GM20431 (cell line): ENCODE results near the gene VWCE.
"Not testable (repeated sequence)": the region's sequence is repeated elsewhere in the genome, so short reads cannot be mapped to it uniquely, and the experiment has no call there.

Source experiments
- in situ Hi-C: fragments of 300-500 bp; cut with MseI, MboI; formaldehyde crosslinking; loops from one replicate; pipeline ENCODE4 v1.15.0; 2020; ENCODE audit warnings: low sequenced_read_pairs; ENCODE audit not compliant: unreplicated experiment

VWCE gene

DNA sequence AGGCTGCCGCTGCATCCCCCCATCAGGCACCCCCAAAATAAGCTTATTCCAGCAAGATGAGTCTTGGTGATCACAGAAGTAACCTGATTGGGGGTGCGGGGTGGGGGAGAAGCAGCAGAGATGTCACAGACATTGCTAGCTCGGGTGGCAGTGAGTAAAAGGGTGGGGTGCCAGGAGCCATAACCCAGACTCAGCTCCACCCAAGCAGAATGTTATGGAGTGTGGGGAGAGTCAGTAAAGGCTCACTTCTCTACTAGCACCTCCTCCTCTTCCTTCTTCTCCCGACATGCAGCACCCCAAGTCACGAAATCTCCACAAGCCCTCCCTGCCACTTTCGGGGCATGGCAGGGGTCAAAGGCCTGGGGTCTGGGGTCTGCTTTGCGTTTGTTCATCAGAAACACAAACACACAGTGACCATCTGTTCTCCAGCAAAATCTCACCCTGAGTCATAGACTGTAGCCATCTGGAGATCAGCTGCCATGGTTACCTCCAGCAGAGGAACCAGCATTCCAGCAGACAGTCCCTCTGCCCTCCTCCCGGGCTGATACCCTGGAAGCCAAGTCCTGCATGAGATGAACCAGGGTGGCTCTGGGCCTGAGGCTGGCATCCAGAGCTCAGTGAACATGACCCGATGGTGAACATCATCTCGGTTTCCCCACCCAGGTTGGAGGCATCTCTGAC is 68.5 kb downstream of the VWCE start:
- in situ Hi-C loops = not testable (repeated sequence)

GRCh38 chr11:61222692-61223091 is 72.4 kb downstream of the VWCE start:
- in situ Hi-C loops = not testable (repeated sequence)

DNA sequence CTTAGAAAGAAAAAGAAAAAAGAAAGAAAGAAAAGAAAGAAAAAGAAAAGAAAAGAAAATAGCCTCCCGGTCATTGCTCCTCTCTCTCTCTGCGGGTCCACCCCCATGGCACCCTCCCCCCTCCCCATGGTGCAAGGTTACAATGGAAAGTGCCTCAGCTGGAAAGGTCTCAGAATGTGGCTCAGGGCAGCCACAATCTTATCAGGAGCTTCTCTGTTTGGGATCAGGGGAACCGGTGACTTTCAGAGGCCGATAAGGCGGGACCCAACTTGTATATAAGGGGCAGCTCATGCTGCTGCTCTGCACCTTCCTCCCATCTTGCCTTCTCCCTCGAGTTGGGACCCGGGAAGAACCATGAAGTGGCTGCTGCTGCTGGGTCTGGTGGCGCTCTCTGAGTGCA is 73.1 kb downstream of the VWCE start, which contains the start of gene PGA4:
Gene PGA4 (plus strand): TSS at position 301 of the 400 bp plus-strand sequence. CDS start 54 bp downstream, at position 355.
- in situ Hi-C loops = not testable (repeated sequence)

DNA sequence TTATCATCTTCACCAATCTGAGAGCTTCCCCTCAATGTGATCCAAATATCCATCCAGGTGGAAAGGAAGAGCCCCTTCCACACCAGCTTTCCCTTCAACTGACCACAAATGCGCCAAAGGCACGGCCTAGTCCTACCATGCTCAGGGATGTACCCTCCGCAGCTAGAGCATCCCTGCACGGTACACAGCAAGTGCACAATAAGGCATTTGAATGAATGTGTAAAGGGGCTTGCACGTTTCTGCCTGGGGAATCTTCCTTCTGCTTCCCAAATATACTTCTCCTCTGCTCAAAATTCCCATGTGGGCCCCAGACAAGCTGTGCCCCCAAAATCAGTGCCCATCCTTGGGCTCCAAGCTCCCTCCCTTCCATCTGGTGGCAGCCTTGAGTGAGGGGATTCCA is 76.1 kb downstream of the VWCE start:
- in situ Hi-C loops = not testable (repeated sequence)

DNA sequence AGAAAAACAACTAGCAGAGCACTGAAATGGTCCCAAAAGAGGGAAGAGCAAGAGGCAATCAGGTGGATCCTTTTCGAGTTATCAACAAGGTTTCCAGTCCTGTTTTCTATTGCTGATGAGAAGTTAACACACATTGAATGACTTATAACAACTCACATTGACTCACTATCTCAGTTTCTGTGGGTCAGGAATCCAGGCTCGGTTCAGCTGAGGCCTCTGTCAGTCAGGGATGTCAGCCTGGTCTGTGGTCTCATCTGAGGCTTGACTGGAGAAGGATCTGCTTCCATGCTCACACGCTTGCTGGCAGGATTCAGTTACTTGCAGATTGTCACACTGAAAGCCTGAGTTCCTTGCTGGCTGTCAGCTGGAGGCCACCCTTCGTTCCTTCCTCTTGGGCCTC is 76.8 kb downstream of the VWCE start:
- in situ Hi-C loops = not testable (repeated sequence)

DNA sequence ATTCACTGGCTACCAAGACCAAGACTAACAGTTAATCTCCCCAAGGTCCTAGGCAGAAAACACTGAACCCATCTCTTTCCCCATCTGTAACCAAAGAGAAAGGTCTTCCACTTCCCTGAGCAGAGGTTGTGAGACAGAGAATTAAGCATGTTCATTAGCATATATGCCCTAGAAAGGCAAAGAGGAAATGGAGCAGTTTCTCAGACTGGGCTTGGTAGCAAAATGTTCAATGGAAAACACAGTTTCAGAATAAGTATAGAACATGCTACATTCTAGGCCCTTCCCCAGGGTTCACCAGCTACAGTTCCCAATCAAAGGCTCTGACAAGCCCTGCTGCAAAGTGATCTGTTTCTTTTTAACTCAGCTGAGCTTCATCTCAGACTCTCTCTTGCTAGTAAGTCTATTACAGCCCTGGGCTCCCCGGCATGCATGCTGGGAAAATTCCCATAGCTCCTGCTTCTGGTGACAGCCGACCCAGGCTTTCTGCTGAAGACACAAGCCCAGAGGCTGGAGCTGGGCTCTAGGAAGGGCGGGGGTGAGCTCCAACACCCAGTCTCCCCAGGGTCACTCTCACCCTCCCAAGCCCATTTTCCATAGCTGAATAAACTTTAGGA is 81.3 kb downstream of the VWCE start:
- in situ Hi-C loops = not testable (repeated sequence)

GRCh38 chr11:61212202-61212601 is 82.9 kb downstream of the VWCE start:
- in situ Hi-C loops = not testable (repeated sequence)

- in situ Hi-C loops = not testable (repeated sequence)
Measured at GRCh38 chr11:61211327-61211952, 83.7 kb downstream of the VWCE start.

DNA sequence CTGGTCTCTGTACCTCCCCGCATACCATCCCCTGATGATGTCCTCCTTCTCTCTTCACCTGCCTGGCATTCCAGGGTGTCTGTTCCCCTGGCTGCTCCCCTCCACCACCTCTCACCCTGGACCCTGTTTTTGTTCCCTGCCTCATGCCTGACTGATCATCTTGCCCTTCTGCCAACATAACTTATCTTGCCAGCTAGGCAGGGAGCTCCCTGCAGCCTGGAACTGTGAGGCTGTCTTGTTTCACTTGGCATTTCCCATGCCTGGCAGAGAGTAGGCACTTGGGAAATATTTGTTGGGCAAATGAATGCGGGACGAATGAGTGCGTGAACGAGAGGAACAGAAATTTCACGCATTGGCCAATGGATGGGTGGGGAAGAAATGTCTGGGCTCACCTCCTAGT is 84.5 kb downstream of the VWCE start:
- in situ Hi-C loops = not testable (repeated sequence)
